Aorta (tissue), 5 donors: ENCODE measurements around the gene RNF222. TPM values are rescaled to one million over a fixed set of nuclear protein-coding genes. Genes with fewer than 3 reads are reported as not detected.

ENCODE experiments used
- ATAC-seq: fragments of 200-7000 bp; cut with Tn5 transposase; one replicate; pipeline ENCODE4 v1.9.1; 2022; ENCODE audit warnings: moderate library complexity; ENCODE audit not compliant: low FRiP score
- DNase-seq, 2 donors: peaks; one replicate each; pipeline ENCODE4 v3.0.0-alpha.2; 2020
- H3K27ac ChIP-seq, 2 donors: one replicate each; pipeline ENCODE4 v1.5.1; 2013; ENCODE audit warnings: low read length in 2 of 2, mild to moderate bottlenecking in 2 of 2, moderate library complexity in 2 of 2, control low read depth in 1 of 2, inconsistent platforms in 1 of 2, low read depth in 1 of 2
- H3K27me3 ChIP-seq, 2 donors: one replicate each; pipeline ENCODE4 v1.6.1; 2013; ENCODE audit warnings: control low read depth in 1 of 2, low read length in 1 of 2, mild to moderate bottlenecking in 1 of 2, moderate library complexity in 1 of 2; ENCODE audit not compliant: insufficient read depth in 2 of 2, control insufficient read depth in 1 of 2
- H3K36me3 ChIP-seq, 2 donors: one replicate each; pipeline ENCODE4 v1.6.1; 2013; ENCODE audit warnings: control low read depth in 1 of 2, low read length in 1 of 2, mild to moderate bottlenecking in 1 of 2; ENCODE audit not compliant: insufficient read depth in 2 of 2, control insufficient read depth in 1 of 2
- H3K4me1 ChIP-seq, 2 donors: one replicate each; pipeline ENCODE4 v1.6.1; 2013; ENCODE audit warnings: low read length in 2 of 2, control low read depth in 1 of 2, mild to moderate bottlenecking in 1 of 2, moderate library complexity in 1 of 2; ENCODE audit not compliant: insufficient read depth in 2 of 2, control insufficient read depth in 1 of 2
- H3K4me3 ChIP-seq, 2 donors: one replicate each; pipeline ENCODE4 v1.5.1; 2013; ENCODE audit warnings: low read length in 2 of 2, control low read depth in 1 of 2, mild to moderate bottlenecking in 1 of 2
- H3K9me3 ChIP-seq: one replicate; pipeline ENCODE4 v1.6.1; 2013; ENCODE audit warnings: mild to moderate bottlenecking, low read length; ENCODE audit not compliant: control insufficient read depth
- WGBS, 2 donors: extraction: QIAGEN DNeasy Blood & Tissue Kit; methylation state at CpG; one replicate each; pipeline ENCODE4 v1.1.7; 2013; 5-methylcytosine and 5-hydroxymethylcytosine counted together
- intact Hi-C, 2 donors: fragments of 100-400 bp; cut with DNase I; formaldehyde crosslinking; loops; one replicate each; pipeline versions ENCODE4 v1.14.2 to v1.15.0; 2022
- polyA plus RNA-seq, 2 donors: library from polyadenylated mRNA; stranded (reverse); fragments of 200-250 nt; gene quantifications; one replicate each; pipeline ENCODE4 v1.2.3, GENCODE V29; 2013
- total RNA-seq, 2 donors: library from RNA; stranded (reverse); fragmentation: NEBNext Ultra II Directional; extraction: Animal tissue kit (Norgen Biotek cat#: 25700); gene quantifications; one replicate each; pipeline ENCODE4 v1.2.1, GENCODE V29; 2021
- donor health status: healthy with polysubstance abuse.
- donor health status: Bipolar disorder and iron deficiency.
- donor health status: DM: no; HTN: no; CAD: no.
- donor health status: DM: no; HTN: no; CAD: no.
- donor health status: DM: yes; HTN: yes; CAD: no.

RNF222 gene
- total and polyA plus RNA-seq, 4 donors = not detected

- DNase-seq = peak in 1 of 2 donors; percentile 36
- no peak overlapping the region for H3K27ac ChIP-seq
- ATAC-seq = no peak
- WGBS, 2 donors = 82 to 83% methylated on average over 45 to 46 of the region's 46 CpGs
- no peaks in the 10 kb centered on the region for H3K27me3 ChIP-seq
- H3K4me3 ChIP-seq = no peak overlapping the region
- no peaks in the 10 kb centered on the region for H3K4me1 ChIP-seq
- intact Hi-C loops = no loop called here
- no peaks in the 10 kb centered on the region for H3K36me3 ChIP-seq
- H3K9me3 ChIP-seq = no peaks in the 10 kb centered on the region
These were observed 4.8 kb downstream of the RNF222 start for GRCh38 chr17:8392674-8393469.

- Histone ChIP-seq H3K27ac (no peak overlapping the region), H3K4me3 (no peak overlapping the region), H3K36me3 (no peaks in the 10 kb centered on the region), H3K9me3 (no peaks in the 10 kb centered on the region), H3K4me1 (no peaks in the 10 kb centered on the region), H3K27me3 (no peaks in the 10 kb centered on the region)
- intact Hi-C loops = no loop called here
- ATAC-seq = no peak
- peak in 1 of 2 donors; percentile 24 for DNase-seq
- 61 to 63% methylated on average over 18 of the region's 18 CpGs for WGBS, 2 donors
These were observed 5.4 kb downstream of the RNF222 start for GRCh38 chr17:8392274-8392673.

GRCh38 chr17:8391711-8392110 lies 5.9 kb downstream of the RNF222 start:
- H3K36me3 ChIP-seq = no peaks in the 10 kb centered on the region
- no peak overlapping the region for H3K27ac ChIP-seq
- H3K4me3 ChIP-seq = no peak overlapping the region
- ATAC-seq (no peak), DNase-seq (peak in 1 of 2 donors; percentile 17)
- H3K4me1 ChIP-seq = no peaks in the 10 kb centered on the region
- H3K9me3 ChIP-seq = no peaks in the 10 kb centered on the region
- no peaks in the 10 kb centered on the region for H3K27me3 ChIP-seq
- WGBS, 2 donors = 40 to 43% methylated on average over 9 of the region's 9 CpGs
- intact Hi-C loops = no loop called here

GRCh38 chr17:8387914-8388651 lies 9.5 kb downstream of the RNF222 start:
- 92% methylated on average over 7 of the region's 7 CpGs for whole genome bisulfite sequencing, 2 donors
- Histone ChIP-seq H3K27ac (no peak overlapping the region), H3K4me1 (no peaks in the 10 kb centered on the region), H3K27me3 (no peaks in the 10 kb centered on the region), H3K36me3 (no peaks in the 10 kb centered on the region), H3K4me3 (no peak overlapping the region), H3K9me3 (no peaks in the 10 kb centered on the region)
- no peak for ATAC-seq
- intact Hi-C loops = no loop called here
- no peak for DNase-seq

- no peaks in the 10 kb centered on the region for H3K4me1 ChIP-seq
- H3K4me3 ChIP-seq = no peak overlapping the region
- H3K36me3 ChIP-seq = no peaks in the 10 kb centered on the region
- ATAC-seq (no peak), DNase-seq (peak in 1 of 2 donors; percentile 15)
- H3K27ac ChIP-seq = no peak overlapping the region
- H3K9me3 ChIP-seq = no peaks in the 10 kb centered on the region
- intact Hi-C loops = no loop called here
- 68 to 80% methylated on average over 6 of the region's 6 CpGs for WGBS, 2 donors
- no peaks in the 10 kb centered on the region for H3K27me3 ChIP-seq
These were observed 10.8 kb downstream of the RNF222 start for GRCh38 chr17:8386841-8387240.

- intact Hi-C loops = no loop called here
- Histone ChIP-seq H3K36me3 (peaks cover 0 to 4% of the 10 kb centered on the region in 2 donors), H3K4me3 (no peak overlapping the region), H3K9me3 (no peaks in the 10 kb centered on the region), H3K27me3 (no peaks in the 10 kb centered on the region), H3K27ac (no peak overlapping the region), H3K4me1 (no peaks in the 10 kb centered on the region)
- ATAC-seq (no peak), DNase-seq (peak; percentile 40 to 52)
- 45 to 56% methylated on average over 12 of the region's 12 CpGs for WGBS, 2 donors
These were observed 12.7 kb downstream of the RNF222 start for GRCh38 chr17:8384801-8385378.

- no peaks in the 10 kb centered on the region for H3K9me3 ChIP-seq
- no peaks in the 10 kb centered on the region for H3K4me1 ChIP-seq
- no peaks in the 10 kb centered on the region for H3K27me3 ChIP-seq
- 0 to 1% methylated on average over 55 of the region's 55 CpGs for WGBS, 2 donors
- intact Hi-C loops = no loop called here
- DNase-seq (peak; percentile 97 to 98), ATAC-seq (peak; percentile 97)
- H3K4me3 ChIP-seq = peak within 1 kb of the TSS; percentile 81 to 95
- peak within 1 kb of the TSS in 1 of 2 donors; percentile 73 for H3K27ac ChIP-seq
- peaks cover 0 to 8% of the 10 kb centered on the region in 2 donors for H3K36me3 ChIP-seq
These were observed 14.3 kb downstream of the RNF222 start, which contains the start of gene RPL26 for GRCh38 chr17:8383143-8383822. RPL26 (minus strand) TSS chr17:8383193; CDS start chr17:8382310, 883 bp downstream.

- DNase-seq = no peak
- Histone ChIP-seq H3K27me3 (no peaks in the 10 kb centered on the region), H3K27ac (peak overlapping the region in 1 of 2 donors; percentile 4), H3K36me3 (peaks cover 0 to 8% of the 10 kb centered on the region in 2 donors), H3K4me3 (peak overlapping the region; percentile 81 to 95), H3K4me1 (no peaks in the 10 kb centered on the region), H3K9me3 (no peaks in the 10 kb centered on the region)
- intact Hi-C loops = no loop called here
- no peak for ATAC-seq
- 1 to 2% methylated on average over 15 of the region's 15 CpGs for WGBS, 2 donors
These were observed 14.8 kb downstream of the RNF222 start for GRCh38 chr17:8382880-8383142.
